Astrocyte of the spinal cord (primary cell): ENCODE data around the gene GPR82.

Experiments used
- DNase-seq: peaks from one replicate; pipeline ENCODE4 v3.0.0; 2011; ENCODE audit warnings: low read depth, low spot score
- H3K4me3 ChIP-seq: 2 replicates; pipeline ENCODE4 v1.5.1; 2011; ENCODE audit warnings: low read depth, mild to moderate bottlenecking, low read length, moderate library complexity
- in situ Hi-C: cut with HindIII; loops from 2 replicates; pipeline ENCODE4 v1.10.0; 2017; ENCODE audit warnings: low sequenced_read_pairs
- TF ChIP-seq, protein P1 (sequence below): IDR thresholded peaks from 2 replicates; pipeline ENCODE4 v1.5.1; 2012; ENCODE audit warnings: low read depth, mild to moderate bottlenecking, low read length, inconsistent platforms

The GPR82 gene

DNA sequence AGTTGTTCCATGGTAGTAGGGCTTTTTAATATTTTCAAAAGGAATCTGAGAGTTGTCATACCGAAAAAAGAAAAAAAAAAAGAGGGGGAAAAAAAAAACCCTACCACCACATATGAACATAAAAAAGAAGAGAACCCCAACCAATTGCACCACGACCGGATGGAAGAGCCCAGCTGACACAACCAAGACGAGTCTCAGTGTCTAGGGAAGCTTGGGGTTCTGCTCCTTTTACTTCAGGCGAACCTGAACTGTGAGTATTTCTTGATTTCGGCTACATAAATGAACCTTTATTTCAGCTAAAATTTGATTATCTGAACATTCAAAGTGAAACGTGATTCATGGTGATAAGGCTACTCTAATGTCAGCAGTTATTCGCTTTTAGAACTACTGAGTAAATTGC, 35.1 kb upstream of the GPR82 start, which contains the start of gene GPR34:
TSS of gene GPR34 (plus strand) at position 139 of the 400 bp plus-strand sequence. CDS start 6,661 bp downstream, outside the sequence.
- no peak for DNase-seq
- TF ChIP-seq, protein P1, sequence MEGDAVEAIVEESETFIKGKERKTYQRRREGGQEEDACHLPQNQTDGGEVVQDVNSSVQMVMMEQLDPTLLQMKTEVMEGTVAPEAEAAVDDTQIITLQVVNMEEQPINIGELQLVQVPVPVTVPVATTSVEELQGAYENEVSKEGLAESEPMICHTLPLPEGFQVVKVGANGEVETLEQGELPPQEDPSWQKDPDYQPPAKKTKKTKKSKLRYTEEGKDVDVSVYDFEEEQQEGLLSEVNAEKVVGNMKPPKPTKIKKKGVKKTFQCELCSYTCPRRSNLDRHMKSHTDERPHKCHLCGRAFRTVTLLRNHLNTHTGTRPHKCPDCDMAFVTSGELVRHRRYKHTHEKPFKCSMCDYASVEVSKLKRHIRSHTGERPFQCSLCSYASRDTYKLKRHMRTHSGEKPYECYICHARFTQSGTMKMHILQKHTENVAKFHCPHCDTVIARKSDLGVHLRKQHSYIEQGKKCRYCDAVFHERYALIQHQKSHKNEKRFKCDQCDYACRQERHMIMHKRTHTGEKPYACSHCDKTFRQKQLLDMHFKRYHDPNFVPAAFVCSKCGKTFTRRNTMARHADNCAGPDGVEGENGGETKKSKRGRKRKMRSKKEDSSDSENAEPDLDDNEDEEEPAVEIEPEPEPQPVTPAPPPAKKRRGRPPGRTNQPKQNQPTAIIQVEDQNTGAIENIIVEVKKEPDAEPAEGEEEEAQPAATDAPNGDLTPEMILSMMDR = no peak
- H3K4me3 ChIP-seq = no peak within 1 kb of the TSS
- in situ Hi-C loops = no loop called here

DNA sequence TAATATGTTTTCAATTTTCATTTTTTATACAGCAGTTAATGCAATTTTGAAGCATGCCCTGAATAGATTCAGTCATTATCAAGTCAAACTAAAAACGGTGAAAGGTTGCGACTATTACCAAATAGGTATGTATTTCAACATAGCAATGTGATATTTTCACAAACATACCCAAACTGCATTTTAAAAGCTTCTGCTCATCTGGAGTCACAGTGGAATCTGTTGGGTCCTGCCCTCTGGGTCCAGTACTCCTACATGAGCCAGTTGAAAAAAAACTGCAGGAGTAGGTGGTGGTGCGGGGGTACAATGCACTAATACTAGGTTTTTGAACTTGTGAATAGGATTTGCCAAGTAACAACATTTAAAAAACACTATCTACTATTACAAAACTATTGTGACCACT, 34.3 kb upstream of the GPR82 start:
- no peak for DNase-seq
- H3K4me3 ChIP-seq = no peak overlapping the region
- TF ChIP-seq, protein P1 = no peak
- in situ Hi-C loops = no loop called here

DNA sequence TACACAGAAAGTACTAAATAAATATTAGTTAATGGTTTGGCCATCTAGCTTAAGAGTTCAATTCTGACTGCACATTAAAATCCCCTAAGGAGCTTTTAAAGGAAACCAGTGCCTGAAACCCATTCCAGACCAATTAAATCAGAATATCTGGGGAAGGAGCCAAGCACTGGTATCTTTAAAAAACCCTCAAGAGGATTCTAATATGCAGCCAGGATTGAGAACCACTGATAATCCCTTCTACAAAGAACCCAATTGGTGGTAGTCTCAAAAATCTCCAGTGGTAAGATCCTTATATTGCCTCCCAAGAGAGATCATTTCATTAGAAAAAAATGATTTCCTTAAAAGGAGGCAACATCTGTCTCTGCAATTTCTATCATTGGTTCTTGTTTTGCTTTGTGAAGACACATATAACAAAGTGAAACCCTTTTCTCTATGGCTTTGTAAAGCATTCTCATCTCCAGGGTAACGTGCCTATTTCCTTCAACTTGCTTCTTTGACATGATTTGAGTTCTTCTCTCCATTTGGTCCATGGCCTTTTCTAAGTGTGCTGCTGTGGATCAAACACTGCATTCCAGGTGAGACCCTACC, 31.7 kb upstream of the GPR82 start:
- no peak overlapping the region for H3K4me3 ChIP-seq
- TF ChIP-seq, protein P1 = no peak
- DNase-seq = peak; percentile 60
- in situ Hi-C loops = no loop called here

DNA sequence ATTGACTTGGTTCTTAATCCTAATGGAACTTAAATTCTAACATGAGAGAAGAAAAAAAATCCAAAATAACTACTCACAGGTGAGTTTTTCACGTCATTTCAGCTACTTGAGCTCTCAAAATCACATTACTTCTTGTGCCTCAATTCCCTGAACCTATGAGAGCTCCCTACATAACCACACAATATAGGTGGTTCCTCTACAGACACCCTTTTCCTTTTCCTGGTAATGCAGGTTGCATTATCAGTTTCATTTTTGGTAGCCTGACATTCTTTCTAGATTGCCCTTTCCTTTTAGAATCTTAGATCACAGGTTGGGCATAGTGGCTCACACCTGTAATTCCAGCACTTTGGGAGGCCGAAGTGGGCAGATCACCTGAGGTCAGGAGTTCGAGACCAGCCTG, 31.0 kb upstream of the GPR82 start:
- DNase-seq = no peak
- TF ChIP-seq, protein P1 = no peak
- in situ Hi-C loops = no loop called here
- no peak overlapping the region for H3K4me3 ChIP-seq

DNA sequence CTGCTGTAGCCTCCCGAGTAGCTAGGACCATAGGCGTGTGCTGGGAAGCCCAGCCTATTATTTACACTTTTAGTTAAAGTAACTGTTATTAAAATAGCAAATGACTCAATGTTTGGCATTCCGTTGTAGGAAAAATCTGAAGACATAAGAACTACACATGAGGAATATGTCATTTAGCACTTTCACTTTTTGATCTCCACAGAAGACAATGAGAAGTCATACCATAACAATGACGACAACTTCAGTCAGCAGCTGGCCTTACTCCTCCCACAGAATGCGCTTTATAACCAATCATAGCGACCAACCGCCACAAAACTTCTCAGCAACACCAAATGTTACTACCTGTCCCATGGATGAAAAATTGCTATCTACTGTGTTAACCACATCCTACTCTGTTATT, 28.6 kb upstream of the GPR82 start:
- TF ChIP-seq, protein P1 = no peak
- in situ Hi-C loops = no loop called here
- no peak overlapping the region for H3K4me3 ChIP-seq
- DNase-seq = peak; percentile 23

DNA sequence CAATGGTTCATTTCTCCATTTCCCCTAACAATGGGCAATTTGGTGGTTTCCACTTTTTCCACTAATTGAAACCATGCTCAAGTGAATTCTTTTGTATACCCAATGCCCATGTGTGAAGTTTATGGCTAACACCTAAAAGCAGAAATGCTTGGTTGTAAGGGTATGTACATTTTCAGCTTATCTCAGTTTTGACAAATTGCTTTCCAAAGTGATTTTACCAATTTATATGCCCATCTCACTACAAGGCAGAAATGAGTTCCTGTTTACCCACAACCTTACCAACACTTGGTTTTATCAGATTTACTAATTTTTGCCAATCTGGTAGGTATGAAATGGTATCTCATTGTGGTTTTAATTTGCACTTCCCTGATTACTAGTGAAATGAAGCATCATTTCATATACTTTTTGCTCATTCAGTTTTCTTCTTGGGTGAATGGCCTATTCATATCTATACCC, 20.4 kb upstream of the GPR82 start:
- in situ Hi-C loops = no loop called here
- DNase-seq = no peak
- no peak overlapping the region for H3K4me3 ChIP-seq
- TF ChIP-seq, protein P1 = no peak

DNA sequence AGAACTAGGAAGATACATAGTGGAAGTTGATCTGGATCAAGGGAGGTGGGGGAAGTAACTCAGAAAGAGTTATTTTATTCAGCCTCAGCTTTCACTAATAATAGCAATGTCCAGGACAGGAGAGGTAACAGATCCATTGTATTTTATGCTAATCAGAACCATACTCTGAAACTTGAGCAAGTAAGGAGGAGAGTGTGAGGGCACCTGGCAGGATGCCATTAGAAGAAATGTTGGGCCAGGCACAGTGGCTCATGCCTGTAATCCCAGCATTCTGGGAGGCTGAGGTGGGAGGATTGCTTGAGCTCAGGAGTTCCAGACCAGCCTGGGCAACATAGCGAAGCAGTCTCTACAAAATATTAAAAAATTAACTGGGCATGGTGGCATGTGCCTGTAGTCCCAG, 18.9 kb upstream of the GPR82 start:
- no peak for DNase-seq
- H3K4me3 ChIP-seq = no peak overlapping the region
- TF ChIP-seq, protein P1 = no peak
- in situ Hi-C loops = no loop called here
